GM12865 (cell line): Measurements from ENCODE around the gene CTXND1.

Experiments
- DNase-seq: peaks from one replicate; pipeline ENCODE4 v3.0.0; 2010; ENCODE audit warnings: low read depth
- H3K4me3 ChIP-seq: 2 replicates; pipeline ENCODE4 v1.5.1; 2011; ENCODE audit warnings: mild to moderate bottlenecking, low read depth, low read length, control low read depth
- TF ChIP-seq, protein P1 (sequence below): IDR thresholded peaks from 2 replicates; pipeline ENCODE4 v1.5.1; 2011; ENCODE audit warnings: low read length, control low read depth, low read depth, inconsistent platforms; ENCODE audit not compliant: insufficient read depth; ENCODE audit errors: missing control alignments

Gene CTXND1

DNA sequence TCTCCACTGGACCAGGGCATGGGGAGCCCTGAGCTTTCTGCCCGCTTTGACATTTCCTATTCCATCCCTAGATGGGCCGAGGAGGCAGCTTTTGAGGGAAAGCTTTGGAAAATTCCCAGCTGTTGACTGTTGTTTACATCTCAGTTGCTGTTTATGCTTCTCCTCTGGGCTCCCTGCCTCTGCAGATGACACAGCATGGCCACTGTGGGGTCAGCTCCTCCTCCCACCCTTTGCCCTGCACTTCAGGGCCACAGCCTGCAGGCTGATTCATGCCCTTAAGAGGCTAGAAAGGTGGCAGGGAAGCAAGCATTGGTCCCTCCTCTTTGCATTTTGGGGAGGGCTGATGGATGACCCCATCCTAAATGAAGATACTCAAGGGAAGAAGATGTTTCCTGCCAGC is 8.5 kb upstream of the CTXND1 start:
- TF ChIP-seq, protein P1, sequence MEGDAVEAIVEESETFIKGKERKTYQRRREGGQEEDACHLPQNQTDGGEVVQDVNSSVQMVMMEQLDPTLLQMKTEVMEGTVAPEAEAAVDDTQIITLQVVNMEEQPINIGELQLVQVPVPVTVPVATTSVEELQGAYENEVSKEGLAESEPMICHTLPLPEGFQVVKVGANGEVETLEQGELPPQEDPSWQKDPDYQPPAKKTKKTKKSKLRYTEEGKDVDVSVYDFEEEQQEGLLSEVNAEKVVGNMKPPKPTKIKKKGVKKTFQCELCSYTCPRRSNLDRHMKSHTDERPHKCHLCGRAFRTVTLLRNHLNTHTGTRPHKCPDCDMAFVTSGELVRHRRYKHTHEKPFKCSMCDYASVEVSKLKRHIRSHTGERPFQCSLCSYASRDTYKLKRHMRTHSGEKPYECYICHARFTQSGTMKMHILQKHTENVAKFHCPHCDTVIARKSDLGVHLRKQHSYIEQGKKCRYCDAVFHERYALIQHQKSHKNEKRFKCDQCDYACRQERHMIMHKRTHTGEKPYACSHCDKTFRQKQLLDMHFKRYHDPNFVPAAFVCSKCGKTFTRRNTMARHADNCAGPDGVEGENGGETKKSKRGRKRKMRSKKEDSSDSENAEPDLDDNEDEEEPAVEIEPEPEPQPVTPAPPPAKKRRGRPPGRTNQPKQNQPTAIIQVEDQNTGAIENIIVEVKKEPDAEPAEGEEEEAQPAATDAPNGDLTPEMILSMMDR = no peak
- H3K4me3 ChIP-seq = no peak overlapping the region
- DNase-seq = no peak

DNA sequence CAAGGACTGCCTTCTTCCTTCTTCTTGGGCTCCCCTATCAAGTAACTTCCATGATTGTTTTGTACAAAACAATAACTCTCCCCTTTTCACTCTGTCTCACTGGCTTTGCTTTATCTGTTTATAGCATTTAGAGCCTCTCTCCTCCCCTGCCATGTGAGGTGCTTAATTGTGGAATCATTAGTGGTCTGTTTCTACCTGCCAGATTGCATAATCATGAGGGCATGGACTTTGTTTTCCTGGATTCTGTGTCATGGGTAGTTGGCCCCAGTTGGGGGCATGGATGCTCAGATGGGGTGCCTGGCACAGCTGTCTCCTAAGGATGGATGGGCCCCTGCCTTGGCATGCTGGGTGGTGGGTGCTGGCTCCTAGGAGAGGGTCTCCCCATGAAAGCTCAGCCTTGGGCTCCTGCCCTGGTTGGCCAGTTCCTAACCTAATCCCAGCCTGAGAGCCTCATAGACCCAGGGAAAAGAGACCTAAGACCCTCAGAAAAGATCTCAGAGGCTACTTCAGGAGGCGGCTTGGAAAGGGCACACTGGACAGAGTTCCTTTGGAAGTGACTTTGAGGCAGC is 8.0 kb upstream of the CTXND1 start:
- no peak overlapping the region for H3K4me3 ChIP-seq
- TF ChIP-seq, protein P1 = no peak
- no peak for DNase-seq

DNA sequence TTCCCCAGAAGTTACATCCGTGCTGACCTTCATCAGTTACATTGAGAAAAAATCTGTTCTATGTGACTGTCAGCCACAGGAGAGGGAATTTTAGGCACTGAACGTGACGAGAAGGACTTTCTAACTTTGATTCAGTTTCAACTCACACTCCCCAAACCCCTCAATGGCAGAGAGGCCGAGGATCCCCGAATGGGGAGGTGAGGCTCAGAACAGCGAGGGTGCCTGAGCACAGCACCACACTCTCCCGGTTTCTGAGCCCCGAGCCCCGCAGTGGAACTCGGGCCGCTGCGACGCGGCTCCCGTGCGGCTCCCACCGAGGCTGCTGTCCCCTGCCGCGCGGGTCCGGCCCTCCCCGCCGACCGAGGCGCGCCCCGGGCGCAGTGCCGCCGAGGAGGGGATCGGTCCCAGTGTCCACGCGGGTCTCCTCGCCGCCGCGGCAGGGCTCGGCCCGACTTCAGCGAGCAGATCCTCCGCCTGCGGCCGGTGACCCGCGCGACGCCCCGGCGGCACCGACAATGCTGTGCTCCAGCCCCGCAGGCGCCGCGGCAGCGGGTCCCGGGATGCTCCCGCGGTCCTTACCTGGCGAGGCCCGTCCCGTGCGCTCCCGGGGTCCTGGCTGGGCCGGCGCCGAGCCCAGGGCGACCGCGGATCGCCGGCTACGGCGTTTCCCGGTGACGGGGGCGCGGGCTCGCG is 439 bp downstream of the CTXND1 start:
- no peak overlapping the region for H3K4me3 ChIP-seq
- TF ChIP-seq, protein P1 = no peak
- no peak for DNase-seq

DNA sequence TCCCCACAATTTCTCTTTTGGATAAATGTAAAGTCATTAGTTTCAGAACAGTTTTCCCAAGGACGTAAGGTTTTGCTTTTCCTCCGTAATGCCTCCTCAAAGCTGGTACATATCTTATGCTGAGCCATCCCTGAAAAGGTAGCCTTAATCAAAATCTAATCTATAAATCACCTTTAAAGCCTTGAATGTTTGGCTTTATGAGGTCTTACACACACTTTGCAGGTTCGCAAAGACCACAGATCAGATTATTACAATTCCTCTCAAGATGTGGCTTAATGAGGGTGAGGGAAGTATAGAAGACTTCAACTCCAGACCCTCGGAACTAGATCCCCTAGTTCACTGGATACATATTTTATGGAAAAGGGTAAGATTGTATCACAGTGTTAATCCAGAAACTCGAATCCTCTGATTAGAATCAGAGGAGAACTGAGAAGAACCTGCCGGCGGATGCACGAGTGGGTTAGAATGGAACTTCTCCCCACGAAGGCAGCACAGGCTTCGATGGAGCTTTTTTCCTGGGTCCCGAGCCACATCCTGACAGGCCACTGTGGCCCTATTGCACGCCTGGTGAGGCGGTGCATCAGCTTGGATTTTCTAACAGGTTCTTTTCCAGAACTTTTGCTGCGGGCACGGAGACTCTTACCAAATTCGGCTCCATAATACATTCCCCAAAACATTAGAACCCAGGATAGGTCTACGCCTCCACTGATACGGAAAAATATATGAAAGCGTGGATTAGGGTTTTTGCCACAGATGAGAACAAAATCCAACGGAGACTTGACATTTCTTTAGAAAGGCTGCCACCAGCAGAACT is 1.2 kb downstream of the CTXND1 start:
- no peak overlapping the region for H3K4me3 ChIP-seq
- no peak for DNase-seq
- TF ChIP-seq, protein P1 = no peak

DNA sequence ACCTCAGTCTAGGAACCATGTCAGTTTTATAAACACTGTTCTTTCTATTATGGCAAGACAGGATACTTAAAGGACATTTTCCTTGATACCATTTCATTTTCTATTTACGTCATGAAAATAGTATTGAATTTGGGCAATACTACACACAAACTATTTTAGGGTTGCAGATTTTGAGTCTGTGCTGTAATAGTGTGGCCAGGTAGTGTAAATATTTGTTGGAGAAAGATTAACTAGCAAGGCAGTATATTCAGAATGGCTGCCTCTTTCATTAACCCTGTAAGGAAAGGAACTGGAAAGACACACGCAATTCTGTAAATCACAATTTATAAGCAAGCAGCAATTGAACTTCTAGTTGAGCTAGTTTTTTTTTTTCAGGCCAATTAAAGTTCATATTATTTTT is 2.0 kb downstream of the CTXND1 start:
- no peak overlapping the region for H3K4me3 ChIP-seq
- TF ChIP-seq, protein P1 = no peak
- no peak for DNase-seq

DNA sequence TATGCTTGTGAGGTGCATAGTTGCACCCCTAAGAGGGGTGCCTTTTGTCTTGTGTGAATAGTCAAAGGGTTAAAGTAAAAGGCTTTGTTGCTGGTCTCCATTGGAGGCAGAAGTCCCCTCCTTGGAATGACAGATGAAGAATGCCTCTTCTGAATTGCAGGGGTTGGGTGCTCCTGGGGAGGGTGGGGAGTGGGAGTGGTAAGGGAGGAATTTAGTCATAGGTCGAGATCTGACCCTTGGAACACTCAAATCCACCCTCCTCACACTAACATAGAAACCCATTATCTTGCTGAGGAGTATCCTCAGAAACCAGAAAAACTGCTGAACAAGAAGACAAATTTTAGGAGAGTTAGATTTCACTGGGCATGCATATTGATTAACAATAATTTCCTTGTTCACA is 4.7 kb downstream of the CTXND1 start:
- H3K4me3 ChIP-seq = no peak overlapping the region
- TF ChIP-seq, protein P1 = no peak
- no peak for DNase-seq

DNA sequence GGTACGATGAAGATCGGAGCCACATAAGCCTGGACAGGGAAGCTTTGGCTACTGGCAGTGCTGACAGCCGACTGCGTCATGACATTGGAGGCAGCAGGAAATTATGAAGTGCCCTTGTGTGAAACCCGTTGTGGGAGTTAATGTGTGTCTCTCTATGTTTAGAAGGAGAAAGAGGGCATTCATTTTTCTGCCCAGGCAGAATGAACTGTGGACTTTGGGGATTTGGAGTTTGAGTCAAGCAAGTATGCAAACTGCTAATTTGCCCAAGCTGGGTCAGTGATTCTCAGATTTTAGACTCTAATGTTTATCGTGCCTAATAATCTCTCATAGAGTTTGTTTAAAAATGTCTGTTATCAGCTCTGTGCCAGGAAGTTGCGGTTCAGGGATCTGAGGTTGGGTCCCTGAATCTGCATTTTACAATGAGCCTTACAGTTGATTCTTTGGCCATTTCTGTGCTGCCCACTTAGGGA is 5.6 kb downstream of the CTXND1 start:
- no peak for DNase-seq
- TF ChIP-seq, protein P1 = no peak
- no peak overlapping the region for H3K4me3 ChIP-seq
